Body of pancreas (tissue), 4 donors: Measurements from ENCODE around the gene TMEM72. TPM values are rescaled to one million over a fixed set of nuclear protein-coding genes. Genes with fewer than 3 reads are reported as not detected.

Experiments used
- ATAC-seq: fragments of 150-250 bp; one replicate; pipeline ENCODE4 v1.9.1; 2016
- DNase-seq, 4 donors: peaks; one replicate each; pipeline ENCODE4 v3.0.0-alpha.2; 2019
- H3K27ac ChIP-seq, 4 donors: fragments of 200-600 bp; sonication (generic); 1 replicate in 3 of 4; 2 replicates in 1 of 4; pipeline versions ENCODE4 v1.5.1 to v1.6.1; 2016 to 2019; ENCODE audit warnings: mild to moderate bottlenecking in 1 of 4, mixed read lengths in 1 of 4, moderate library complexity in 1 of 4
- H3K27me3 ChIP-seq, 2 donors: fragments of 200-600 bp; sonication (generic); one replicate each; pipeline ENCODE4 v1.6.0; 2016; ENCODE audit warnings: mild to moderate bottlenecking in 1 of 2
- H3K36me3 ChIP-seq, 2 donors: fragments of 200-600 bp; sonication (generic); replicated peaks in 1 of 2; 2 replicates each; pipeline ENCODE4 v1.5.1; 2016; ENCODE audit warnings: low read depth in 2 of 2; ENCODE audit not compliant: insufficient read depth in 1 of 2
- H3K4me1 ChIP-seq: fragments of 200-600 bp; sonication (generic); one replicate; pipeline ENCODE4 v1.6.0; 2016
- H3K4me3 ChIP-seq, 2 donors: fragments of 200-600 bp; sonication (generic); 1 replicate in 1 of 2; 2 replicates in 1 of 2; pipeline ENCODE4 v1.5.1; 2016 to 2019
- H3K9me3 ChIP-seq, 3 donors: fragments of 200-600 bp; sonication (generic); 1 replicate in 2 of 3; 2 replicates in 1 of 3; pipeline ENCODE4 v1.5.1; 2016
- POLR2A ChIP-seq, 3 donors: fragments of 450-650 bp; IDR thresholded peaks; one replicate each; pipeline ENCODE4 v1.6.1; 2016; ENCODE audit warnings: antibody characterized with exemption in 3 of 3, mild to moderate bottlenecking in 2 of 3
- WGBS, 2 donors: methylation state at CpG; one replicate each; pipeline ENCODE4 v1.1.5; 2017; 5-methylcytosine and 5-hydroxymethylcytosine counted together
- intact Hi-C: fragments of 100-400 bp; cut with DNase I; formaldehyde crosslinking; loops from one replicate; pipeline ENCODE4 v1.15.1; 2023
- total RNA-seq, 2 donors: library from RNA; depleted of rRNA; stranded (reverse); fragments of >200 nt; gene quantifications; one replicate each; pipeline ENCODE4 v1.1.0, GENCODE V29; 2016
- TF ChIP-seq, protein P1 (sequence below), 7 experiments: fragments of 450-650 bp in 4 of 7; fragments of 200-600 bp in 3 of 7; sonication (generic) in 3 of 7; IDR thresholded peaks; one replicate each; pipeline ENCODE4 v1.5.1; 2016 to 2019; ENCODE audit warnings: antibody characterized with exemption in 7 of 7

TMEM72 gene
- total RNA-seq, 2 donors from 2014 or later, result 4.7 to 10.2 TPM

DNA sequence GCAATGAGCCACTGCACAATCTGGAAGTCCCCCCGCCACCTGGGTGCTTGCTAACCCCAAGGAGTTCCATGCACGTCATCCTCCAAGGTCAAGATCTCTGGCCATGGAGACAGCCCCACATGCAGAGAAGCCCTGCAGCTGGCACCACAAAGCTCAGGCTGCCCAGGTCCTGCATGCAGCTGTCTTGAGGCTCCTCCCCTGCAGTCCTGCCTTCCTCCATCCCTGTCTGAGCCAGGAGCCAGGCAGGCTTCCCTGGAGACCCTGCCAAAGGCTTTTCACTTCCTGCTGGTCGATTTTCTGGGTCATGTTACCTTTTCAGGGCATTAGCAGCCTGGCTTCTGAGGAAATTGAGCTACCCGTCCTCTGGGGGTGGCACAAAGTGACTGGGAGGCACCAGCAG lies 12.5 kb upstream of the TMEM72 start:
- WGBS, 2 donors, result 33 to 41% methylated on average over 2 to 4 of the region's 4 CpGs
- intact Hi-C loops, result no loop called here
- DNase-seq (peak in 2 of 4 donors; percentile 16 to 55), ATAC-seq (peak; percentile 53)
- Histone ChIP-seq H3K4me3 (no peak overlapping the region), H3K27ac (peak overlapping the region in 2 of 4 donors; percentile 10 to 34), H3K4me1 (peaks cover 14% of the 10 kb centered on the region), H3K27me3 (no peaks in the 10 kb centered on the region), H3K9me3 (no peaks in the 10 kb centered on the region), H3K36me3 (no peaks in the 10 kb centered on the region)
- no peak for TF ChIP-seq POLR2A (IDR thresholded peaks at IDR 0.05)
- TF ChIP-seq, protein P1, sequence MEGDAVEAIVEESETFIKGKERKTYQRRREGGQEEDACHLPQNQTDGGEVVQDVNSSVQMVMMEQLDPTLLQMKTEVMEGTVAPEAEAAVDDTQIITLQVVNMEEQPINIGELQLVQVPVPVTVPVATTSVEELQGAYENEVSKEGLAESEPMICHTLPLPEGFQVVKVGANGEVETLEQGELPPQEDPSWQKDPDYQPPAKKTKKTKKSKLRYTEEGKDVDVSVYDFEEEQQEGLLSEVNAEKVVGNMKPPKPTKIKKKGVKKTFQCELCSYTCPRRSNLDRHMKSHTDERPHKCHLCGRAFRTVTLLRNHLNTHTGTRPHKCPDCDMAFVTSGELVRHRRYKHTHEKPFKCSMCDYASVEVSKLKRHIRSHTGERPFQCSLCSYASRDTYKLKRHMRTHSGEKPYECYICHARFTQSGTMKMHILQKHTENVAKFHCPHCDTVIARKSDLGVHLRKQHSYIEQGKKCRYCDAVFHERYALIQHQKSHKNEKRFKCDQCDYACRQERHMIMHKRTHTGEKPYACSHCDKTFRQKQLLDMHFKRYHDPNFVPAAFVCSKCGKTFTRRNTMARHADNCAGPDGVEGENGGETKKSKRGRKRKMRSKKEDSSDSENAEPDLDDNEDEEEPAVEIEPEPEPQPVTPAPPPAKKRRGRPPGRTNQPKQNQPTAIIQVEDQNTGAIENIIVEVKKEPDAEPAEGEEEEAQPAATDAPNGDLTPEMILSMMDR (IDR thresholded peaks at IDR 0.05), result no peak

- no peaks in the 10 kb centered on the region for H3K36me3 ChIP-seq
- DNase-seq (no peak), ATAC-seq (no peak)
- H3K4me1 ChIP-seq, result peaks cover 14% of the 10 kb centered on the region
- H3K27me3 ChIP-seq, result no peaks in the 10 kb centered on the region
- intact Hi-C loops, result no loop called here
- WGBS, 2 donors, result 73 to 82% methylated on average over 4 to 5 of the region's 5 CpGs
- TF ChIP-seq, protein P1 (IDR thresholded peaks at IDR 0.05), result no peak
- no peak for TF ChIP-seq POLR2A (IDR thresholded peaks at IDR 0.05)
- peak overlapping the region in 1 of 4 donors; percentile 10 for H3K27ac ChIP-seq
- no peak overlapping the region for H3K4me3 ChIP-seq
- H3K9me3 ChIP-seq, result no peaks in the 10 kb centered on the region
Measured at GRCh38 chr10:44899450-44900080, 11.6 kb upstream of the TMEM72 start.

- TF ChIP-seq, protein P1 (IDR thresholded peaks at IDR 0.05), result no peak
- TF ChIP-seq POLR2A (IDR thresholded peaks at IDR 0.05), result no peak
- ATAC-seq (peak; percentile 34), DNase-seq (no peak)
- peaks cover 14% of the 10 kb centered on the region for H3K4me1 ChIP-seq
- H3K36me3 ChIP-seq, result no peaks in the 10 kb centered on the region
- intact Hi-C loops, result no loop called here
- no peaks in the 10 kb centered on the region for H3K9me3 ChIP-seq
- H3K27ac ChIP-seq, result peak overlapping the region in 2 of 4 donors; percentile 22 to 24
- 25 to 53% methylated on average over 2 to 9 of the region's 9 CpGs for WGBS, 2 donors
- H3K4me3 ChIP-seq, result no peak overlapping the region
- no peaks in the 10 kb centered on the region for H3K27me3 ChIP-seq
Measured at GRCh38 chr10:44902941-44903545, 8.1 kb upstream of the TMEM72 start.

DNA sequence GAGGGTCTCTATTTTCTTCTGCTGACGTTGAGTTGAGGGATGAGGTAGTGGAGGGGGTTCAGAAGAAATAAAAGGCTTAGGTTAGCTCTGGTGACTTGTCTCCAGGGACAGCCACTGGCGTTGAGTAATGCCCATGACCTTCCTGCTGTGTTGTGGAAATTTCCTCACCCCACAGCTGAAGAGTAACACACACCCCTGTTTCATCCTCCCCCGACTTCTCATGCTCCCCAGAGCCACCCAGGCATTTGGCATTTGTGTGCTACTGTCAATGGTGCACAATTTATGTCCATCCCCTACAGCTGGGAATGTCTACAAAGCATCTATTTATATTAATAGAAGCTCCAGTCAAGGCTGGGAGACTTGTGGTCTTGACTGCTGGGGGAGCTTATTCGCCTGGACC lies 4.7 kb upstream of the TMEM72 start:
- intact Hi-C loops, result no loop called here
- DNase-seq (no peak), ATAC-seq (no peak)
- H3K27ac ChIP-seq, result no peak overlapping the region
- no peak for TF ChIP-seq POLR2A (IDR thresholded peaks at IDR 0.05)
- TF ChIP-seq, protein P1 (IDR thresholded peaks at IDR 0.05), result no peak
- H3K4me3 ChIP-seq, result no peak overlapping the region
- WGBS, 2 donors, result 67 to 72% methylated on average over 4 of the region's 4 CpGs
- H3K9me3 ChIP-seq, result no peaks in the 10 kb centered on the region
- no peaks in the 10 kb centered on the region for H3K27me3 ChIP-seq
- no peaks in the 10 kb centered on the region for H3K36me3 ChIP-seq
- peaks cover 38% of the 10 kb centered on the region for H3K4me1 ChIP-seq

DNA sequence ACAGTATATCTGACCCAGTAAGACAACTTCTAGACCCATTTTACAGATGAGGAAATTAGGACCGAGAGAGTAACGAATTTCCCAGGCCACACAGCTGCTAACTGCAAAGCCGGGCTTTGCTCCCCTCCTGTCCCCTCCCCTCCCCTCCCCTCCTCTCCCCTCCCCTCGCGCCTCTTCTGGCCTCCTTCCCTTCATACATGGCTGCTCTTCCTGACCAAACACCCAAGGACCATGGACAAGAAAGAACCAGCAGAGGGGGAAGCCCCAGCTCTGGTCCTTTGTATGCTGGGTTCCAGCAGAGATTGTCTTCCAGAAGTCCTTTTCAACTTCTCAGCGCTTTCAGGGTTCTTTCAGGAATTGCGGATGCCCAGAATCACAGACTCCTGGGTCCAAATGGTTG lies 3.6 kb upstream of the TMEM72 start:
- no peaks in the 10 kb centered on the region for H3K36me3 ChIP-seq
- no peak overlapping the region for H3K27ac ChIP-seq
- intact Hi-C loops, result no loop called here
- peaks cover 49% of the 10 kb centered on the region for H3K4me1 ChIP-seq
- 89 to 96% methylated on average over 7 of the region's 7 CpGs for WGBS, 2 donors
- H3K9me3 ChIP-seq, result no peaks in the 10 kb centered on the region
- H3K27me3 ChIP-seq, result no peaks in the 10 kb centered on the region
- TF ChIP-seq POLR2A (IDR thresholded peaks at IDR 0.05), result no peak
- TF ChIP-seq, protein P1 (IDR thresholded peaks at IDR 0.05), result no peak
- no peak overlapping the region for H3K4me3 ChIP-seq
- ATAC-seq (no peak), DNase-seq (no peak)
